HG02759 (cell line): ENCODE measurements around the gene PTPN5.

Experiments used
- ATAC-seq: cut with Tn5 transposase; IDR thresholded peaks from one replicate; pipeline ENCODE4 v1.9.1; 2021; ENCODE audit warnings: mild to moderate bottlenecking, moderate library complexity; ENCODE audit not compliant: unreplicated experiment

Gene PTPN5

DNA sequence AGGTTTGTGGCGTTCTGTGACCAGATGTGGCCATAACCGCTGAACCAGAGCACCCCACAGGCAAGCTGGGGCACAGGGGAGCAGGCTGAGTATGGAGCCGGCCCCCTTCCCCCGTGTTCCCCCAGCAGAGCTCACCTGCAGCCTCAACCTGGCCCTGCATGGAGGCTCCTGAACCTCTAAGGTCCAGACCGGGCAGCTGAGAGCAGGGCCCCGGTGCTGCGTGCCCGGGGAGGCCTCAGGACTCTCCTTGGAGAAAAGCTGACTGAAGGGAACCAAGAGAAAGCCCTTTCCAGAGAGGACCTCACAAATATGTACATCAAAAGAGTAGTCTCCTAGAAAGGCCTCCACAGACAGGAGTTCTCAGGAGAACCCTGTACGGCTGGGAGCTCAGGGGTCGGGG is 48.2 kb downstream of the PTPN5 start:
- no peak for ATAC-seq

DNA sequence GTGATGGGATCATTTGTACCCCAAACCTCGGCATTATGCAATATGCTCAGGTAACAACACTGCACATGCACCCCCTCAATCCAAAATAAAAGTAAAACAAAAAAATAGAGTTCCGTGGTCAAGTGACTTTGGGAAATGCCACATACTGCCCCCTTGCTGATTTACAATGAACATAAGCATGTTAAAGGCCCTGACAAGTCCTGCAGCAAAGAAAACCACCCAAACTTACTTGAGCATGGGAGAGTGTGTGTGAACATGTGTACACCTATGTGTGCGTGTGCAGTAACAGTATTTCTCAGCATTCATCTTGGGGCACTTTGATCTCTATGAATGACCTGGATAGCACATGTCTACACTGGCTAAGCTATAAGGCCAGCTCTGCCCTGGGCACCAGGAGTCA is 49.8 kb downstream of the PTPN5 start:
- ATAC-seq = no peak

DNA sequence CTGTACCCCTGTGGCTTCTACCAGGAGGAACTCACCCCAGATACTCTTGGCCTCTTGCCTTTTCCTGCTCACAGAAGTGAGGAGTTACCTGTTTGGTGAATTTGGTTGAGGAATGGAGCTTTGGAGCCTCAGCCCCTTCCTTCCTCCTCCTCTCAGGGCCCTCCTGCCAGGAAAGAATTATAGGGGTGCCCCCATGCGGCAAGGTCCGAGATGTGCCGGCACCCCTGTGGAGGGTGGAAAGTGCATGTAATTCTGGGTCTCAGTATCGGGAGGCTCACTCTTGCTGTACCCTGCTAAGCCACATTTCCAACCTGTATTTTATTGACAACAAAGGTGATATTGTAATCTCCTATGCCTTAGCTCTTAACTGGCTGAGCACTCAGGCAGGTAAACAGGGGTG is 51.9 kb downstream of the PTPN5 start:
- ATAC-seq = no peak

DNA sequence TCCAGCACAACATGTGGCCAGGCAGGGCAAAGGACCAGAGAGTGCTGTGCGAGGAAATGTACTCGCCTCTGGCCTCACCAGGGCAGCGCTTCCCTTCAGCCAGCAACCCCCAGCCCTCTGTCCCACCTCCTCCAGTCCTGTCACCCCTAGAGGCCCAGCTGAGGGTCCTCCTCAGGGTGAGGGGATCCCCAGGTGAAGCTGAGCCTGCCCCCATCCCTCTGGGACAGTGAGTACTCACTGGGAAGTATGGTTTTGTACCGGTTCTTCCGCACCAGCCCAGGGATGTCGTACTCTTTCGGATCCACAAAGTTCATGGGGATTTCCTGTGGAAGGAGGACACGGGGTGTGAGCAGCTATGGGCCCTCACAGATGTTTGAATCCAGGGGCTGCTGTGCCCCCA is 54.0 kb downstream of the PTPN5 start:
- no peak for ATAC-seq

DNA sequence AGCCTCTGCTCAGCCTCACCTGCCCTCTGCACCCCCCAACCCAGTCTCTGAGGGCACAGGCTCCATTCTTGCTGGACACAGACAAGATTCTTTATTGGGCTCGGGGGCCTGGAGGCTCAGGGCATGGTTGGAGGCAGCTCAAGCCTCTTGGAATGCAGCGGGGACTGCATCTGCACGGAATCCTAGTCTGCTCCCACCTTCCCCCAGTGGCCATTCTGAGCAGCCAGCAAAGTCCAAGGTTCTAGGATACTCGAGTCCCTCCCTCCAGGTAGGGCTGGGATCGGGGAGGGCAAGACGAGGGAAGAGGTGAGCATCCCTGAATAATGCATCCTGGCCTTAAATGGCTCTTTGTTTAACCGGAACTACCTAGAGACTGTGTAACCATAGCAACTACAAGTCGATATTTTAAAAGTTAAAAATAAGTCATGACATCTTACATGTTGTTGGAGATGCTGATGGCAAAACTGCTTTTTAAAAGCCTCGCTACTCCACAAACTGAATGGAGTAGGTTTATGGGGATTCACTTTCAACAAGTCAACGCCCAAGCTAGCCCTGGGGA is 54.9 kb downstream of the PTPN5 start:
- no peak for ATAC-seq

DNA sequence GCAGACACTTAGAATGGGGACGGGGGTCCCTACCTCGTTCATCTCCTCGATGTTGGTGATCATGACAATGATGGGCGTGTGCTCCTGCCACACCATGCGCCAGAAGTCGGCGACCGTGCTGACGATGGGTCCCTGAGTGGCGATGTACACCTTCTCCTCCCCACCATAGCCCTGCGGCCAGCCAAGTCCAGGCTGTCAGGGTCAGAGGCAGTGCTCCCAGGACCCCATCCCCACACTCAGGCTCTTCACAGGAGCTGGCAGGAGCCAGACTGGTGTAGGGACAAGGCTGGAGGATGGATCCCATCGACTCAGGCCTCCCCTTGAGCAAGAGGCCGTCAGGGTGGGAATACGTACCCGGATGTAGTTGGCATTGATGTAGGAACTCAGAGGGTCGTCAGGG is 58.4 kb downstream of the PTPN5 start:
- no peak for ATAC-seq

DNA sequence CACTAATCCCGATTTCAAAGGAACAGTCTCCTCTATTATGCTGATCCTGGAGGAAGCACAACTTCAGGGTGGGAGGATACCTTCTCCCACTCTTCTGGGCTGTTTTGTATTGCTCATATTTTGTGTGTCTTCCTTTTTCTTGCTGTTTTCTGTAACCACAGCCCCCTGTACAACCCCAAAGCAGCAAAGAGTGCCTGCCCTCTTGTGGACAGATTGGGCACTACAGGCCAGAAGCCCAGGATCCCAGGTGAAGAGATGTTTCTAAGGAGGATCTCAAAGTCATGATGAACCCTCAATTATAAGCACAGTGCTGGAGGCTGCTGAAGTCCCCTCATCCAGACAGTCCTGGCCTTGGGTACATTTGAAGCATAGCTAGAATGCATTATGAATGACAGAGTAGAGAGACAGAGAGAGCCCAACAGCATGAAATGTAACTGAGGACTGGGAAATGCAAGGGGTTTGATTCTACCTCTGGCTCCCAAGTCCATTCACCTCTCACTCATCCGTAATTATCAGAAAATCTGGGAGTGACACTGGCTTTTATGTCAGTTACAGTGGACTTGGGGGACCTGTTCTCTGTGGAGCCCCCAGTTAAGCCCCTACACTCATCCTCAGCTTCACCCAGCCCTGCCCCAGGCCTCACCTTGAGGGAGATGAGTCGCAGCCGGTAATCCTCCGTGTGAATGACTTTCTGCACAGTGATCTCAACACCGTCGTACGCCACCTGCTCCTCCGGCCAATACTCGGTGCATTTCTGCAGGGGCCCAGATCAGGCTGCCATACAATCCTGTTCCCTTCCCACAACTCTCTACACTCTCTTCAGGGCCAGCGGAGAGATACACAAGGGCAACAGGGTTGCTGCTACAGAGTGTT is 59.4 kb downstream of the PTPN5 start:
- no peak for ATAC-seq

DNA sequence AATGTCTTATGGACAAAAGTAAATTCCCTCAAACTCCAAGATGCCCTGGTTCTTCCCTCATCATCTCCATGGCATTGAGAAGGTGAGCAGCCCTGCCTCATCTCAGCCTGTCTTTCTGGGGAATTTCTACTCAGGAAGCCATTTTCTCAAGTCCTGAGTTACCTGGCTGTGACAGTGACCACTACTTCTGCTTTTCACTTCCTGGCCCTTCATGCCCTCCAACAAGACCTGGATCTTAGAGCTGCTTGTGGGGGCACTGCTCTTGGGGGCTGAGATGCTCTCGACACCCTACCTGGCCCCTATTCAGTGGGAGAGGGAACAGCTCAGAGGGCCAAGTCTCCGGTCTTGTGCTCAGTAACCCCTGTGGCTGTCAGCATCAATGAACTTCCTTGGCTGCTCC is 60.2 kb downstream of the PTPN5 start:
- no peak for ATAC-seq

DNA sequence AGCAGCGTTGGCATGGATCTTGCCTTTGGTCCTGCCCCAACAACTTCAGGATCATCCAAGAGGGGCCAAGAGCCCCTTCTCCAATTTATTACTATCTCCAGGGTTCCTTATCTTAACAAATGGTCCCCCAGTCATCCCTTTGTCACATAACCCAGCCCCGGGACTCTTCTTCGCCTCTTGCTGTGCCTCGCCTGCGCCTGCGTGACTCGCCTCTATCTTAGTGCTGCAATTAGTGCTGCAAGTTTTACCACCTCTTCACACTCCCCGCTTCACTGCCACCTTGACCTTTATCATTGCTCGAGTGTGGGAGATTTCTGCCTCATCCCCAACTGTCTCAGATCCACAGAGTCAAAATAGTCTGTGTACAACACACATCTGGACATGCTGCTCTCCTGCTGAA is 61.6 kb downstream of the PTPN5 start:
- ATAC-seq = no peak

DNA sequence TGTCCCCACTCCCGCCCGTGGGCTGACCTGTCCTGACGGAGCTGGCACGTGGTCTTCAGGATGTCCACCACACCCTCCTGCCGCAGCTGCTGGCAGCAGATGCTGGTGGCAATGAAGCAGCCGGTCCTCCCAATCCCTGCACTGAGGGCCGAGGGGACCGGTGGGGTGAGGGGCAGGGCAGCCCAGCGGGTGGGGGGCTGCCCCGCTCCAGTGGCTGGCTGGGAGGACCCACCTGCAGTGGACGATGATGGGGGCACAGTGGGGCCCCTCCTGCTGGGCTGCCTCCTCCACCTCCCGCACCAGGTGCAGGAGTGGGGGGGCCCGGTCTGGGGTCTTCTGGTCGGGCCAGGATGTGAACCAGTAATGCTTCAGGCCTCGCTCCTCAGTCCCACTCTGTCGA is 62.2 kb downstream of the PTPN5 start:
- ATAC-seq = no peak

DNA sequence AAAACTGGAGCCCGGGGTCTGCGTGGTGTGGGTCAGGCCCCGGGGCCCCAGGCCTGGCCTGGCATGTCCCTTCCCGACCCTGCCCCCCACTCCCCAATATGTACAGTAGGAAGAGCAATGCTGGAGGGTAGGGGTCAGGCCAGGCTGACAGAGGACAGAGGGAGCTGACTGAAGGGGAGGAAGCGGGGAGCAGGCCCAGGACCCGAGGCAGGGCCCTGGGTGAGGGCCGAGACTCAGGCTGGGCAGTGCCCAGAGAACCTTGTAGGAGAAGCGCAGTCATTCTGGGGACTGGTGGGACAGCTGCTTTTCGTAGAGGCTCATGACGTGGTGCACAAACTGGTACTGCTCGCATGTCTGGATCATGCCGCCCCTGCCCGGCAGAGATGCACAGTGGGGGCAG is 62.9 kb downstream of the PTPN5 start:
- no peak for ATAC-seq

DNA sequence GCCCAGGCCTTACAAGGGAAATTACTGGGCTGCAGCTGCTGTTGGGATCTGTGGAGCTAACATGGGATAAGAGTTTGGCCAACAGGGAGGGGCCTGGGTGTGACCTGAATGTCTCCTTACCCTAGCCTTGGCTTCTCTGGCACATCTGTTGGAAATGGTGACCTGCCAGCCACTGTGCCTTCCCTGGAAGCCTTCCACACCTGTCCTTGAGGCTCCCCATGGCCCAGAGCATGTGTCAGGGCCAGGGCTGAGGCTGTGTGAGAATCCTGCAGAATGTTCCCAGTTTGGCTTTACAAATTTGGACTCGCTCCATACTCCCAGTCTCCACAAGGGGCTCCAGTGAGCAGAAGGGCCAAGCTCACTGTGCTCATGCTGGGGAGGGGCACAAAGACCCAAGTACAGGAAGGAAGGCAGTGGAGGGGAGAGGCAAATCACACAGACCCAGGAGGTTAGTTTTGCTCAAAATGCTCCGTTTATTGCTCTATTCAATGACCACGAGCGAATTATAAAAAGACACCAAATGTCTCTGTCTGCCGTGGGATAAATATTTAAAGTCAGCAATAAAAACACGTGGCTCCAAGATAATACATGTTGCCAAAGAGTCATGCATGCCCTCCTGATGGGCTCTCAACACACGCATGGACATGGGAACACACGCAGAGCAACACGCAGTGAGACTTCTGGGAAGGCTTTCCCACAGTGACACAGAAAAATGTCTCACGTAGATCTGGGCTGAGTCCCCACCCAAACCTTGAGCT is 63.9 kb downstream of the PTPN5 start:
- peak; percentile 54 for ATAC-seq

DNA sequence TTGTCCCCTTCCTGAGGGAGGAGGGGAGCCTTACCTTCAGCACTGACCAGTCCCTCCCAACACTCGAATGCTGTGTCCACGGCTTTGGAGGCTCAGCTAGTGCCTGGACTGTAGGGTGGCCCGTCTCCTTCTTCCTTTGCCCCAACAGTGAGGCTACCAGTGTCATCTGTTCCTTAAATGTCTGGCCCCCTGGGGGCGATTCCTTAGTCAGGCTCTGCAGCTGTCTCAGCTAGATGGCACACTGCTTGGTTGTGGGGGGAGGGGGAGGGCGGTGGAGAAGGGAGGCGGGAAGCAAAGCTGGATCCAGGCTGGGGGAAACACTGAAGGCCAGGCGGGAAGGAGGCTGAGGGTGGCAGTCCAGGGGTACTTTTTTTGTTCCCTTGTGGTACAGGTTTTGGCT is 65.6 kb downstream of the PTPN5 start, which contains the start of gene IGSF22:
TSS of gene IGSF22 (minus strand) at position 149 of the 400 bp plus-strand sequence. CDS start 1,952 bp downstream, outside the sequence.
- no peak for ATAC-seq

DNA sequence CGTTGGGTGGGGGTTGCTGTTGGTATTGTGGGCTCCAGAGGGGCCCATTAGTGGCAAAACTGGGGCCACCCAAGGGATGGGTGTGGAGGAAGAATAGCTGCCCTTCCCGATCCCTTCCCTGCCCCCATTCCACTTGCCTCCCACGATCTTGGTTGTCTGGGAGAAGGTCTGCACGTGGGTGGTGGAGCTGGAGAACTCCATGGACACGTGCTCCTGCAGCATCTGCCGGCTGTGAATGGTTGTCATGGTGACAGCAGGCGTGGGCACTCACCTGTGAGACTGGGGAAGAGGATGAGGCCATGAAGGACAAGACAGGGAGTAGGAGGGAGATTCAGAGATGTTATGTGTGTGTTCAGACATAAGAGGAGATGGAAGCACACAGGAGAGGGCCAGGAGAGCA is 67.6 kb downstream of the PTPN5 start:
- ATAC-seq = no peak

DNA sequence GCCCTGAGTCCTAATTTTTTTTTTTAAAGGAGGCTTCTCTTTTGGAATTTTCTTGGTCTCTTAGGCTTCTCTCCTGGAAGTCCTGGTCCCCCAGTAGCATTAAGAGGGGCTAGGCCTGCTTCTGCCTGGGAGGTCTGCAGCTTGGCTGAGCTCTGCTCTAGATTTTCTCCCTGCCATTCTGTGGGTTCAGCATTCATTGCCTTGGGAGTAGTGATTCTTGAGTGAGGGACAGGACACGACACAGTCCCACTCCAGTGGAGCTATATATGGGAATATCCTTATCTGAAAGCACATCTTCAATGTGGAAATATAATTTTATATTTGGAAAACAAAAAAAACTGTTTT is 69.3 kb downstream of the PTPN5 start:
- peak; percentile 13 for ATAC-seq

DNA sequence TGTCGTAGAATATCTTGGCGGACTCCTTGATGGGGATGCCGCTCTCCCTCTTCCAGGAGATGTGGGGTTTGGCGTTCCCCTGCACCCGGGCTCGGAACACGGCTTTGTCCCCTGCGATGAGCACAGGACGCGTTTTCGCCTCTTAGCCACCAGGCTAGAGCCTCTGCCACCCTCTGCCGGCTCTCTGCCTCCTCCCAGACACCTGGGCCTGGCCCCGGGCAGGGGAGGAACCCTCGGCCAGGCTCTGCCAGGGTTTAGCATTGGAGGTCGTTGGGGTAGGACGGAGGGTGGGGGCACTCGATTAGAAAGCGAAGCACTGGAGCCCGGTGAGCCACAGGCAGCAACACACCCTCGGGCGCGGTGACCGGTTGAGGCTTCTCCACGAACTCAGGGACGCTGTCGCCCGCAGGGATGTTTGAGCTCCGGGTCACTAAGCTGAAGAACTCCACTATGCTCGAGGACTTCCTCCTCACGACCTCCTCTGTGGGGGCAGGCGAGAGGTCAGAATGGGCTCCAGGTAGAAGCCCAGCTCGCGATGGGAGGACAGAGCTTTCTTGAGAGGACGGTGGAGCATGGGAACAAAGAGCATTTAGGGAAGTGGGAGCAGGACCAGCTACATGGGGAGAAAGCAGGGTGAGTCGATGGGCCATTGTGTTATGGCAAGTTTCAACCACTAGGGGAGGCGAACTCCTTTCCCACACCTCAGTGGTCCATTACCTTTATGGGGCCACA is 69.9 kb downstream of the PTPN5 start:
- peak; percentile 75 for ATAC-seq

DNA sequence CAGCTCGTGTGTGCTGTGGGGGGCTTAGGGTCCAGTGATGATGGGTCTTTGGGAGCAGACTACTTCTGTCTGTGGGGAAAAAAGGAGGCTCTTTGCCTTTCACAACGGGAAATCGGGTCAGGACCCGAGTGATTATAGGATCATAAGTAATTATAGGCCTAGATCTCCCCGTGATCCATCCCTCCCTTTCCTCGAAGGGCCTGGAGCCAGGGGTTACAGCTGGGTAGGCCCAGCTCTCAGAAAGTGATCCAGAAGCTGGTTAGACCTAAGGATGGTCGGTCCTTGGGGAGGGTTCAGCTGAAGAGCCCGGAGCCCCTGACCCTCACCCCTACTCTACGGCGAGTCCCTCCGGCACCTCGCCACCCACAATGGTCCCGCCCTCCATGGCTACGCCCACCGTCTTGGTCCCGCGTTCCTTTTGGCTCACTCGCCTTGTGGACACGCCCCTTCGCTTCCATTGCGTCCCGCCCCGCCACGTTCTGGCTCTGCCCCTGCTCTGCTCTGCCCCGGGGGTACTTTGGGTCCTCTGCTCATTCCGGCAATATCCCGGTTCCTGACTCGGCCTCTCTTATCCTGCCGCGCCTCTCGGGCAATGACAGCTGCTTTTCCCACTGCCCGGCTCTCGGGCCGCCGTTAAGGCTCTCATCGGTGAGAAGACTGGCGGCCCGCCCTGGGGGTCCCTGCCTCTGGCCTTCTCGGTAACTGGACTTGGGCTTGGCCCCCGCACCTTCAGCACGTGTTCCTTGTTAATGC is 70.6 kb downstream of the PTPN5 start:
- peak; percentile 83 for ATAC-seq

DNA sequence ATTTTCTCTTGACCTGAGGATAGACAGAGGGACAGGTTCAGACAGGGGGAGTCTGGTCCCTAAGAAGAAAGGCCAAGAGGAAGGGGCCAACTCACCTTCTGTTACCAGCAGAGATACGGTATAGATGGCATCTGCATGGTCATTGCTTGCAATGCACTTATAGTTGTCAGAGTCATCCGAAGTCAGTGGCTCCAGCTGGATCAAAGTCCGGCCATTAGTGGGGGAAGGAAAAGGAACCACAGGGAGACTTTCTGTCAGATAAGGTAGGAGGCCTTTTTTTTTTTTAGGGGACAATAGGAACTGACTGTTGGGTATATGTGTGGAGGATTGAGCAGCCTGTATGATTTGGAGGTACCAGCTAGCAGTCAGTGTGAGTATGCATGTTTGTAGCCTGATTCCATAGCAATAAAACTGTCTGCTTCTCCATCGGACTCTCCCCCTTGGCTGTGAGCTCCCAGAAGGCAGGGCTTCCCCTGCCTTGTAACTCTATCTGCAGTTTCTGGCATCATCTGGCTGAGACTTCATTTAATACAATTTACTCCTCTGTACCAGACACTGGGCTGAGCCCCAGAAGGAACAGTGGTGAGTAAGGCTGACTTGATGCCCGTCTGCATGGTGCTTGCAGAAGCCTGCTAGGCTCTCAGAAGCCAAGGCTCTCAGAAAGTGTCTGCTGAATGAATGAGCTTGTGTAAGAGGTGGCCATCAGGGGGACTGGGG is 71.3 kb downstream of the PTPN5 start:
- no peak for ATAC-seq

DNA sequence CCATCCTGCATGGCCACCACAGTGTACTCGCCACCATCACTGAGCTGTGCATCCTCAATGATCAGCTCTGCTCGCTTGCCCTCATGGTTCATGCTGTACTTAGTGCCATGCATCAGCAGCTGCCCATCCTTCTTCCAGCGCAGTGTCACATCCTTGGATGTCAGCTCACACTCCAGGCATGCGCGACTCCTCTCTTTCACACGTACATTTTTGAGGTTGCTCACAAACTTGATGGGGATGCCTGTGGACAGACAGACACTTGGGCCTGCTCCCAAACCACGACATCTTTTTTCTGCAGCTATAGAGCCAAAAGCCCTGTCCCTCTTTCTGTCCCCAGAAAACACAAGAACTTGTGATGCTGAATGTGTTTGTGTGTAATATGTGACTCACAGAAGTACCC is 76.1 kb downstream of the PTPN5 start:
- no peak for ATAC-seq

DNA sequence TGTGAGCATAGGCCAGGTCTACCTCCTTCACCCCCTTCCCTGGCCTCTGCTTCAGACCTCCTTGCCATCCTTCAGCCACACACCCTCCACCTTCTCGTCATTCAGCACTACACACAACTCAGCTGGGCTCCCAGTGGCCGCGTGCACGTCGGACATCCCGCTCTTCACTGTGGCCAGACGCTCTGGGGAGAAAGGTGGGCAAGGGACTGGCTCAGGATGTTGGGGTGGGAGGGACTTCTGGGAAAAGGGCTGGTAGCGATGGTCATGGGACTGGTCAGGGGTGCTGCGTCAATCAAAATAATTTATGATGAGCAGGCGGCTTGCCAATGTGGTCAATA is 77.2 kb downstream of the PTPN5 start:
- no peak for ATAC-seq
